ENCODE results near the gene AGO1.

Gene AGO1

GRCh38 chr1:35854989-35855700 lies 27.9 kb upstream of the AGO1 start:
- peak overlapping the region; percentile 90 for H3K27ac ChIP-seq

GRCh38 chr1:35856964-35857363 lies 26.0 kb upstream of the AGO1 start:
- peak overlapping the region; percentile 90 for H3K27ac ChIP-seq

More at GRCh38 chr1:35854989-35855700, 27.9 kb upstream of the AGO1 start:
- TF ChIP-seq ZFX (IDR thresholded peaks at IDR 0.05; ENCODE audit: borderline replicate concordance): no peak
- peak; percentile 41 for TF ChIP-seq CTCF (IDR thresholded peaks at IDR 0.05)

GRCh38 chr1:35857830-35858229 lies 25.2 kb upstream of the AGO1 start:
- H3K27ac ChIP-seq: peak overlapping the region; percentile 90
- TF ChIP-seq ZFX (IDR thresholded peaks at IDR 0.05; ENCODE audit: borderline replicate concordance) (no peak), CTCF (IDR thresholded peaks at IDR 0.05) (peak; percentile 76)

More at GRCh38 chr1:35856964-35857363, 26.0 kb upstream of the AGO1 start:
- TF ChIP-seq ZFX (IDR thresholded peaks at IDR 0.05; ENCODE audit: borderline replicate concordance) (no peak), CTCF (IDR thresholded peaks at IDR 0.05) (no peak)

DNA sequence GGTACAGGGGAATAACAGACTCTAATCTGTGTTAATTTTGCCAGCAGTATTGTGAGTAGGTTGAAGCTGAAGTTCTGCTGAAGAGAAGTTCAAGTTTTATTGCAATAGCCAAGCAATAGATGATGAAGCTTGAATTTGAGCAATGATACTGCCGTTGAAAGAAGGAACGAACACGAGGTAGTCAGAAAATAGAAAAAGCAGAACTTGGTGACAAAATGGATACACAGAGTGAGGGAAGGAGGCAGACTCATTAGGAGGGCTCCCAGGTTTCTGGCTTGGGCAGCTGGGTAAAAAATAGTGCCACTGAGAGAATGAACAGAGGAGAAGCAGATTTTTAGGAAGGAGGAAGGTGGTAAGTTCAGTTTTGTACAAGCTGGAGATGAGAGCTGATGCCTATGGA lies 22.3 kb upstream of the AGO1 start:
- TF ChIP-seq ZFX (IDR thresholded peaks at IDR 0.05; ENCODE audit: borderline replicate concordance) (no peak), CTCF (IDR thresholded peaks at IDR 0.05) (no peak)
- H3K27ac ChIP-seq: no peak overlapping the region

- TF ChIP-seq ZFX (IDR thresholded peaks at IDR 0.05; ENCODE audit: borderline replicate concordance): no peak
- TF ChIP-seq CTCF (IDR thresholded peaks at IDR 0.05): no peak
- H3K27ac ChIP-seq: no peak overlapping the region
Measured at GRCh38 chr1:35863136-35863535, 19.9 kb upstream of the AGO1 start.

DNA sequence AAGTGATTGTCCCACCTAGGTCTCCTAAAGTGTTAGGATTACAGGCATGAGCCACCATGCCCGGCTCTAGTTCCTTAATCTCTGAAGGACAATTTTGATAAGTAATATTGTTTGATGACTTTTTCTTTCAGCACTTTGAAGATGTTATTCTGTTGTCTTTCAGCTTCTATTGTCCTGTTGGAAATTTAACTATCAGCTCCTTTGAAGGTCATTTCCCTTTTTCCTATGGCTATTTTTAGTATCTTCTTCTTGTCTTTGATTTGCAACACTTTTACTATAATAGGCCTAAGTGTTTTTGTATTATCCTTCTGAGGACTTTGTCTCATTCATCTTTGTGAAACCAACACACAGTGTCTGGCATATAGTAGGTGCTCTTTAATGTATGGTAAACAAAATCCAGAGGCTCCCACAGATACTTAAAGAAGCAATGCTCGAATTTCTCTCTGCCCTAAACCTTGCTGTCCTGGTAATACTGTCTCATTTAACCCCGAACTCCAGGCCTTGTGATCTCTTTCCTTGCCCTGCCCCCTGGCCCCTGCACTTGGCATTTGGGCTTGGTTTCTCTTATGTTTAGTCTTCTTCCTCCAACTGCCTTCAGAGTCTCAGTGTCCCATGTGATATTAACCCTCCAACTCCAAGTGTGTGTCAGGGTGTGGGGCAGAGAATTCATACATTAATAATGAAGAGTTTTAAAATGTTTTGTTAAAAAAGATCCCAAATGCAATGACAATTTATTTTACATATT lies 19.0 kb upstream of the AGO1 start:
- TF ChIP-seq CTCF (IDR thresholded peaks at IDR 0.05) (no peak), ZFX (IDR thresholded peaks at IDR 0.05; ENCODE audit: borderline replicate concordance) (no peak)
- H3K27ac ChIP-seq: no peak overlapping the region

DNA sequence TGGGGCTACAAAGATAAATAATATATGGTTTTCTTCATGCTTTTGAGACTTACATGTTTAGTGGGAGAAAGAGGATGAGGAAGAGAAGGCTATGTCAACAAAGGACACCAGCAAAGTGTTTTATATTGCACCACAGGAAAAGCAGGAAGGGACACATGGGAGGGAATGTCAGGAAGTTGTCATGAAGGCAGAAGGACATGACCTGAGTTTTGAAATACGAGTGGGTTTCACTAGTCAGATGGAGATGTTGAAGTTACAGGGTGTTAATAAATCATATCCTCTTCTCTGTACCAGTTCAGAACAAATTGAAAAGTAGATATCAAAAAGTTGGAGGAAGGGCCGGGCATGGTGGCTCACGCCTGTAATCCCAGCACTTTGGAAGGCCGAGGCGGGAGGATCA lies 18.2 kb upstream of the AGO1 start:
- no peak overlapping the region for H3K27ac ChIP-seq
- TF ChIP-seq CTCF (IDR thresholded peaks at IDR 0.05) (no peak), ZFX (IDR thresholded peaks at IDR 0.05; ENCODE audit: borderline replicate concordance) (no peak)
